Keratinocyte (primary cell): ENCODE data around the gene PAN2. TPM values are rescaled to one million over a fixed set of nuclear protein-coding genes. Genes with fewer than 3 reads are reported as not detected.
"Not testable (repeated sequence)": the region's sequence is repeated elsewhere in the genome, so short reads cannot be mapped to it uniquely, and the experiment has no call there.

Experiments used
- DNase-seq: peaks from one replicate; pipeline ENCODE4 v3.0.0-alpha.2; 2011; ENCODE audit warnings: low read depth, missing footprints, low spot score
- FAIRE-seq: peaks from 2 replicates; lab custom pipeline; 2011; peaks lifted over from hg19 to GRCh38; lab: Jason Lieb, UNC
- H2AFZ ChIP-seq: 2 replicates; pipeline ENCODE4 v1.6.0; 2012; ENCODE audit warnings: low read length, control low read depth, inconsistent platforms; ENCODE audit not compliant: control insufficient read depth
- H3K27ac ChIP-seq: 2 replicates; pipeline ENCODE4 v1.5.1; 2011; ENCODE audit warnings: low read length; ENCODE audit not compliant: control insufficient read depth, insufficient read depth
- H3K27me3 ChIP-seq: 3 replicates; pipeline ENCODE4 v1.6.0; 2011; ENCODE audit warnings: low read length; ENCODE audit not compliant: control insufficient read depth, insufficient read depth; ENCODE audit errors: extremely low read depth
- H3K36me3 ChIP-seq, 2 experiments: 2 replicates in 1 of 2; 3 replicates in 1 of 2; pipeline ENCODE4 v1.5.1; 2011; ENCODE audit warnings: low read length in 2 of 2, mild to moderate bottlenecking in 1 of 2; ENCODE audit not compliant: control insufficient read depth in 2 of 2, insufficient read depth in 2 of 2; ENCODE audit errors: extremely low read depth in 1 of 2
- H3K4me1 ChIP-seq: 3 replicates; pipeline ENCODE4 v1.5.1; 2011; ENCODE audit warnings: low read length; ENCODE audit not compliant: control insufficient read depth, insufficient read depth; ENCODE audit errors: extremely low read depth
- H3K4me2 ChIP-seq: 3 replicates; pipeline ENCODE4 v1.6.0; 2011; ENCODE audit warnings: low read depth, low read length; ENCODE audit not compliant: control insufficient read depth, insufficient read depth; ENCODE audit errors: extremely low read depth
- H3K4me3 ChIP-seq, 3 experiments: fragments of 200-600 bp in 1 of 3; sonication (generic) in 1 of 3; 2 replicates in 2 of 3; 3 replicates in 1 of 3; pipeline ENCODE4 v1.5.1; 2011 to 2016; ENCODE audit warnings: low read length in 3 of 3, mild to moderate bottlenecking in 3 of 3, control low read depth in 2 of 3, inconsistent platforms in 1 of 3, low read depth in 1 of 3, mixed read lengths in 1 of 3, mixed run types in 1 of 3, moderate library complexity in 1 of 3; ENCODE audit not compliant: control insufficient read depth in 2 of 3, insufficient read depth in 2 of 3; ENCODE audit errors: extremely low read depth in 1 of 3
- H3K79me2 ChIP-seq: 2 replicates; pipeline ENCODE4 v1.6.0; 2012; ENCODE audit warnings: low read length; ENCODE audit not compliant: control insufficient read depth, insufficient read depth
- H3K9ac ChIP-seq: 3 replicates; pipeline ENCODE4 v1.6.0; 2011; ENCODE audit warnings: low read length; ENCODE audit not compliant: control insufficient read depth, insufficient read depth; ENCODE audit errors: extremely low read depth
- H3K9me1 ChIP-seq: 3 replicates; pipeline ENCODE4 v1.6.0; 2011; ENCODE audit warnings: low read length; ENCODE audit not compliant: control insufficient read depth, insufficient read depth; ENCODE audit errors: extremely low read depth
- H3K9me3 ChIP-seq: 2 replicates; pipeline ENCODE4 v1.5.1; 2012; ENCODE audit warnings: low read depth, low read length; ENCODE audit not compliant: control insufficient read depth
- H4K20me1 ChIP-seq: 3 replicates; pipeline ENCODE4 v1.6.0; 2011; ENCODE audit warnings: low read length; ENCODE audit not compliant: control insufficient read depth, insufficient read depth; ENCODE audit errors: extremely low read depth
- EZH2 ChIP-seq: IDR thresholded peaks from one replicate; pipeline ENCODE4 v1.6.1; 2012; ENCODE audit warnings: inconsistent platforms, mild to moderate bottlenecking, low read length, moderate library complexity
- dilution Hi-C: fragments of 300-500 bp; cut with MboI; formaldehyde crosslinking; loops from one replicate; pipeline ENCODE4 v1.7.0; 2020; ENCODE audit warnings: low sequenced_read_pairs; ENCODE audit not compliant: extremely low pct_ligation_motif_present
- polyA plus RNA-seq, 5 experiments: library from polyadenylated mRNA; depleted of rRNA in 3 of 5; stranded (reverse) in 3 of 5; stranded (forward) in 1 of 5; unstranded in 1 of 5; fragments of >200 nt; gene quantifications; 1 replicate in 1 of 5; 2 replicates in 3 of 5; 3 replicates in 1 of 5; pipeline versions ENCODE4 v1.2.1 to v1.2.3, GENCODE V29; 2011 to 2012; ENCODE audit warnings: missing spikeins in 2 of 5, low read depth in 1 of 5, low replicate concordance in 1 of 5
- TF ChIP-seq, protein P1 (sequence below), 3 experiments: IDR thresholded peaks in 1 of 3; conservative IDR thresholded peaks in 1 of 3; optimal IDR thresholded peaks in 1 of 3; 2 replicates in 2 of 3; 3 replicates in 1 of 3; pipeline versions ENCODE3 to v1.5.1; 2011; ENCODE audit warnings: low read length in 3 of 3, mild to moderate bottlenecking in 3 of 3, moderate library complexity in 2 of 3, control low read depth in 1 of 3, inconsistent platforms in 1 of 3; ENCODE audit not compliant: insufficient read depth in 2 of 3; ENCODE audit errors: extremely low read depth in 1 of 3

The PAN2 gene
- polyA plus RNA-seq, 1 donor (not counting 4 experiments of a cell fraction or from before 2014, with no cell fraction given) = 26.3 TPM

DNA sequence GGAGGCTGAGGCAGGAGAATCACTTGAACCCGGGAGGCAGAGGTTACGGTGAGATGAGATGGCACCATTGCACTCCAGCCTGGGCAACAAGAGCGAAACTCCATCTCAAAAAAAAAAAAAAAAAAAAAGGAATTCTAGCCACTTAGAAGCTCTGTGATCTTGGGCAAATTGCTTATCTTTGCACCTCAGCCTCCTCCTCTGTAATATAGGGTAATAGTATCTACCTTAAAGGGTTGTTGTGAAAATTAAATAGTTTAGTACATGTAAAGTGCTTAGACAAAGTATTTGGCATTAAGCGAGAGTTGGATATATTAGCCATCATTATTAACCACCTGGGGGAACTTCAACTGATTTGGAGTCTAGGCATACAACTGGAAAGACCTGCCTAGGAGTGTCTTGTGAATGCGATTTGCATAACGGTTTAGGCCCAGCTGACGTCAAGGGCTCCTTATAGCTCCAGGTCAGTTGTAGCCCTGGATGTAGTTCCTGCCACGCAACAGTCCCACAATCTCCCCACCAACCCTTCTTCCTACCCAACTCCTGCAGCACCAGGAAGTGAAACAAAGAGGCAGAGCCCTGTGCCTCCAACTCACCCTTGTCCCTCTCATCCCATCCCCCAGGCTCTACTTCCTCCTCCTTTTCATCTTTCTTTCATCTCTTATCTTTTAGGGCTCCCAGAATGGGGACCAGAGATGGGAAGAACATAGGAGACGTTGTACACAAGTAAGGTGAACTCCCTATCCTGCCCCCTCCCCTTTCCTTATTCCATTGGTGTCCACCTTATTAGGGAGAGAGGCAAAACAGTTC is 2.8 kb upstream of the PAN2 start:
- no peaks in the 10 kb centered on the region for H3K9me3 ChIP-seq
- H3K79me2 ChIP-seq = peaks cover 2% of the 10 kb centered on the region
- no peaks in the 10 kb centered on the region for H3K9me1 ChIP-seq
- no peak overlapping the region for H2AFZ ChIP-seq
- H3K27ac ChIP-seq = no peak overlapping the region
- no peaks in the 10 kb centered on the region for H3K27me3 ChIP-seq
- no peak for DNase-seq
- no peak overlapping the region for H3K9ac ChIP-seq
- no peaks in the 10 kb centered on the region for H4K20me1 ChIP-seq
- peaks cover 0 to 3% of the 10 kb centered on the region in 2 experiments for H3K36me3 ChIP-seq
- no peak overlapping the region for H3K4me3 ChIP-seq
- TF ChIP-seq, protein P1, sequence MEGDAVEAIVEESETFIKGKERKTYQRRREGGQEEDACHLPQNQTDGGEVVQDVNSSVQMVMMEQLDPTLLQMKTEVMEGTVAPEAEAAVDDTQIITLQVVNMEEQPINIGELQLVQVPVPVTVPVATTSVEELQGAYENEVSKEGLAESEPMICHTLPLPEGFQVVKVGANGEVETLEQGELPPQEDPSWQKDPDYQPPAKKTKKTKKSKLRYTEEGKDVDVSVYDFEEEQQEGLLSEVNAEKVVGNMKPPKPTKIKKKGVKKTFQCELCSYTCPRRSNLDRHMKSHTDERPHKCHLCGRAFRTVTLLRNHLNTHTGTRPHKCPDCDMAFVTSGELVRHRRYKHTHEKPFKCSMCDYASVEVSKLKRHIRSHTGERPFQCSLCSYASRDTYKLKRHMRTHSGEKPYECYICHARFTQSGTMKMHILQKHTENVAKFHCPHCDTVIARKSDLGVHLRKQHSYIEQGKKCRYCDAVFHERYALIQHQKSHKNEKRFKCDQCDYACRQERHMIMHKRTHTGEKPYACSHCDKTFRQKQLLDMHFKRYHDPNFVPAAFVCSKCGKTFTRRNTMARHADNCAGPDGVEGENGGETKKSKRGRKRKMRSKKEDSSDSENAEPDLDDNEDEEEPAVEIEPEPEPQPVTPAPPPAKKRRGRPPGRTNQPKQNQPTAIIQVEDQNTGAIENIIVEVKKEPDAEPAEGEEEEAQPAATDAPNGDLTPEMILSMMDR (optimal IDR thresholded peaks at IDR 0.05 in 1 of 3, IDR thresholded peaks at IDR 0.05 in 1 of 3, conservative IDR thresholded peaks at IDR 0.05 in 1 of 3; ENCODE audit: extremely low read depth in 1 of 3, insufficient read depth in 2 of 3, low read length in 3 of 3) = no peak
- no peak for TF ChIP-seq EZH2
- peaks cover 30% of the 10 kb centered on the region for H3K4me1 ChIP-seq
- dilution Hi-C loops = no loop called here
- H3K4me2 ChIP-seq = no peak overlapping the region
- FAIRE-seq = no peak

DNA sequence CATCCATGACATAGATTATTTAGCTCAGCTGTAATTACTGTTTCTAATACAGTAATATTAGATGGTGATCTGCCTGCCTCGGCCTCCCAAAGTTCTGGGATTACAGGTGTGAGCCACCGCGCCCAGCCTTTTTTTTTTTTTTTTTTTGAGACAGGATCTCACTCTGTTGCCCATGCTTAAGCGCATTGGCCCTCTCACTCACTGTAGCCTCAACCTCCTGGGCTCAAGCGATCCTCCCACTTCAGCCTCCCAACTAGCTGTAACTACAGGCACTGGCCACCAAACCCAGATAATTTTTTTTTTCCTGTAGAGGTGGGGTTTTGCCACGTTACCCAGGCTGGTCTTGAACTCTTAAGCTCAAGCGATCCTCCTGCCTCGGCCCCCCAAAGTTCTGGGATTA is 1.7 kb upstream of the PAN2 start:
- H3K4me3 ChIP-seq, dilution Hi-C loops, FAIRE-seq, H3K79me2 ChIP-seq, H3K4me2 ChIP-seq, H3K27ac ChIP-seq, H3K27me3 ChIP-seq, H3K9me3 ChIP-seq, H3K9ac ChIP-seq, H2AFZ ChIP-seq, DNase-seq, H3K9me1 ChIP-seq, H4K20me1 ChIP-seq, H3K36me3 ChIP-seq: not testable (repeated sequence)
- peaks cover 30% of the 10 kb centered on the region for H3K4me1 ChIP-seq

DNA sequence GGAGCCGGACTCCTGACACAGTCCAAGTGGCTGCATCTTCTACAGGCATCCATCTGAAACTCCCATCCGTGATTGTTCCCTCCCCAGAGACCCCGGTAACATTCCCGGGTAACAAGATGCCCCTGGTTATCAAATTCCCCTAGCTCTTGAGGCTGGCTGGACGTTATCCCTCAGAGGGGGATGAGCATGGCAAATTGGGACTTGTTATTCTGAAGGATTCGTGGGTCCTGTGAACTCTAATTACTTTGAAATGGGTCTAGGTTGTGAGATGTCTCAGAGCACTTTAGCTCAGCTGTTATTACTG is 642 bp upstream of the PAN2 start:
- Histone ChIP-seq H3K9me1 (no peaks in the 10 kb centered on the region), H3K4me2 (peak overlapping the region; percentile 87), H3K36me3 (no peaks in the 10 kb centered on the region), H3K9me3 (no peaks in the 10 kb centered on the region), H3K4me3 (peak overlapping the region; percentile 50 to 90 (median 78)), H3K27me3 (no peaks in the 10 kb centered on the region), H3K4me1 (peaks cover 24% of the 10 kb centered on the region), H4K20me1 (no peaks in the 10 kb centered on the region), H3K27ac (peak overlapping the region; percentile 98), H3K9ac (peak overlapping the region; percentile 93), H2AFZ (peak overlapping the region; percentile 54), H3K79me2 (peaks cover 2% of the 10 kb centered on the region)
- TF ChIP-seq, protein P1 (optimal IDR thresholded peaks at IDR 0.05 in 1 of 3, IDR thresholded peaks at IDR 0.05 in 1 of 3, conservative IDR thresholded peaks at IDR 0.05 in 1 of 3; ENCODE audit: extremely low read depth in 1 of 3, insufficient read depth in 2 of 3, low read length in 3 of 3) = no peak
- no peak for TF ChIP-seq EZH2
- dilution Hi-C loops = no loop called here
- FAIRE-seq (no peak), DNase-seq (no peak)
